SK-N-SH (cell line): ENCODE data around the gene MYO18A. TPM values are rescaled to one million over a fixed set of nuclear protein-coding genes. Genes with fewer than 3 reads are reported as not detected.

Experiments used
- CTCF ChIA-PET: fragments of 300-600, 350-600 bp; formaldehyde crosslinking; extraction: SDS; loops from one replicate; lab custom pipeline; 2021; lab: Yijun Ruan, JAX
- POLR2A ChIA-PET: fragments of 350-600 bp; sonication (Branson Sonifier 250); formaldehyde crosslinking; extraction: SDS; loops from one replicate; lab custom pipeline; 2020; ENCODE audit warnings: antibody characterized with exemption, inconsistent platforms; lab: Yijun Ruan, JAX
- DNase-seq: peaks from one replicate; pipeline ENCODE4 v3.0.0; 2012
- H2AFZ ChIP-seq: fragments of 200-600 bp; sonication (generic); 2 replicates; pipeline ENCODE4 v1.8.1; 2016; ENCODE audit warnings: antibody characterized with exemption, mild to moderate bottlenecking, low read depth
- H3F3A ChIP-seq: fragments of 200-600 bp; sonication (generic); replicated peaks from 2 replicates; pipeline ENCODE3; 2016; ENCODE audit warnings: antibody characterized with exemption, mild to moderate bottlenecking; ENCODE audit not compliant: insufficient read depth
- H3K27ac ChIP-seq, 2 experiments: fragments of 200-500 bp in 1 of 2; fragments of 200-600 bp in 1 of 2; sonication (Bioruptor generic) in 1 of 2; sonication (generic), shearing (Covaris generic) in 1 of 2; 2 replicates each; pipeline versions ENCODE4 v1.5.1 to v1.6.1; 2014 to 2016; ENCODE audit warnings: low read depth in 2 of 2, inconsistent platforms in 1 of 2, low read length in 1 of 2, mild to moderate bottlenecking in 1 of 2, mixed read lengths in 1 of 2
- H3K27me3 ChIP-seq: fragments of 200-600 bp; sonication (generic), shearing (Covaris generic); 2 replicates; pipeline ENCODE4 v1.6.1; 2016; ENCODE audit warnings: mixed run types; ENCODE audit not compliant: insufficient read depth
- H3K36me3 ChIP-seq, 2 experiments: fragments of 200-500 bp in 1 of 2; fragments of 200-600 bp in 1 of 2; sonication (Bioruptor generic) in 1 of 2; sonication (generic) in 1 of 2; replicated peaks in 1 of 2; 2 replicates each; pipeline versions ENCODE3 to v1.5.1; 2014 to 2016; ENCODE audit warnings: low read length in 1 of 2, mild to moderate bottlenecking in 1 of 2; ENCODE audit not compliant: insufficient read depth in 2 of 2, control insufficient read depth in 1 of 2
- H3K4me1 ChIP-seq, 2 experiments: fragments of 200-500 bp in 1 of 2; fragments of 200-600 bp in 1 of 2; sonication (Bioruptor generic) in 1 of 2; sonication (generic), shearing (Covaris generic) in 1 of 2; 2 replicates each; pipeline versions ENCODE4 v1.5.1 to v1.6.1; 2014 to 2016; ENCODE audit warnings: low read depth in 1 of 2, low read length in 1 of 2, mixed run types in 1 of 2; ENCODE audit not compliant: insufficient read depth in 2 of 2, control insufficient read depth in 1 of 2
- H3K4me2 ChIP-seq: fragments of 200-600 bp; sonication (generic), shearing (Covaris generic); 2 replicates; pipeline ENCODE4 v1.6.1; 2017; ENCODE audit warnings: mixed run types
- H3K4me3 ChIP-seq, 2 experiments: fragments of 200-500 bp in 1 of 2; fragments of 200-600 bp in 1 of 2; sonication (Bioruptor generic) in 1 of 2; sonication (generic), shearing (Covaris generic) in 1 of 2; 2 replicates each; pipeline versions ENCODE4 v1.5.1 to v1.8.1; 2014 to 2016; ENCODE audit warnings: low read depth in 2 of 2, inconsistent platforms in 1 of 2, low read length in 1 of 2, mild to moderate bottlenecking in 1 of 2, mixed read lengths in 1 of 2, moderate library complexity in 1 of 2
- H3K79me2 ChIP-seq: fragments of 200-600 bp; sonication (generic); 2 replicates; pipeline ENCODE4 v1.8.1; 2017; ENCODE audit warnings: mild to moderate bottlenecking; ENCODE audit not compliant: insufficient read depth
- H3K9ac ChIP-seq: fragments of 200-600 bp; sonication (generic); 2 replicates; pipeline ENCODE4 v1.6.1; 2017; ENCODE audit warnings: mixed run types
- H3K9me2 ChIP-seq: fragments of 200-600 bp; sonication (generic); 2 replicates; pipeline ENCODE4 v1.6.1; 2017; ENCODE audit warnings: mixed run types
- H3K9me3 ChIP-seq: fragments of 200-600 bp; sonication (generic); 2 replicates; pipeline ENCODE4 v1.6.1; 2017; ENCODE audit warnings: mixed run types, mild to moderate bottlenecking, moderate library complexity
- H4K20me1 ChIP-seq: fragments of 200-600 bp; sonication (generic); 2 replicates; pipeline ENCODE4 v1.6.1; 2017; ENCODE audit warnings: mild to moderate bottlenecking, mixed run types; ENCODE audit not compliant: insufficient read depth
- CHD2 ChIP-seq: fragments of 150-350 bp; IDR thresholded peaks from 2 replicates; pipeline ENCODE4 v1.6.1; 2018; ENCODE audit warnings: low read length; ENCODE audit not compliant: partially characterized antibody
- FOXM1 ChIP-seq: IDR thresholded peaks from 2 replicates; pipeline ENCODE4 v1.4.0; 2012; ENCODE audit warnings: low read depth, mild to moderate bottlenecking
- GATA2 ChIP-seq: sonication (generic); formaldehyde crosslinking; IDR thresholded peaks from 2 replicates; pipeline ENCODE4 v1.5.0; 2020; ENCODE audit warnings: mild to moderate bottlenecking, missing genetic modification reagents
- NRF1 ChIP-seq: IDR thresholded peaks from 2 replicates; pipeline ENCODE4 v1.6.1; 2012; ENCODE audit warnings: low read depth, mild to moderate bottlenecking, low read length
- RCOR1 ChIP-seq: fragments of 150-350 bp; IDR thresholded peaks from 2 replicates; pipeline ENCODE4 v1.6.1; 2017; ENCODE audit warnings: antibody characterized with exemption, low read length
- RFX5 ChIP-seq: IDR thresholded peaks from 2 replicates; pipeline ENCODE4 v1.6.1; 2012; ENCODE audit warnings: mild to moderate bottlenecking, improper control_type of control experiment, low read length
- RXRA ChIP-seq: IDR thresholded peaks from 2 replicates; pipeline ENCODE4 v1.4.0; 2012; ENCODE audit warnings: low read depth, mild to moderate bottlenecking, borderline replicate concordance
- SIN3A ChIP-seq: IDR thresholded peaks from 2 replicates; pipeline ENCODE4 v1.6.1; 2012; ENCODE audit warnings: low read depth, mild to moderate bottlenecking, low read length, moderate library complexity, borderline replicate concordance
- SMC3 ChIP-seq: IDR thresholded peaks from 2 replicates; pipeline ENCODE4 v1.6.1; 2012; ENCODE audit warnings: low read depth, low read length, improper control_type of control experiment
- TAF1 ChIP-seq: IDR thresholded peaks from 2 replicates; pipeline ENCODE4 v1.6.1; 2012; ENCODE audit warnings: low read depth, mild to moderate bottlenecking, low read length, moderate library complexity, borderline replicate concordance
- TEAD4 ChIP-seq: IDR thresholded peaks from 2 replicates; pipeline ENCODE4 v1.4.0; 2012; ENCODE audit warnings: mild to moderate bottlenecking, borderline replicate concordance; ENCODE audit not compliant: insufficient read depth
- YY1 ChIP-seq: IDR thresholded peaks from 2 replicates; pipeline ENCODE4 v1.4.0; 2012; ENCODE audit warnings: low read depth, mild to moderate bottlenecking
- WGBS: methylation state at CpG from one replicate; pipeline ENCODE4 v1.1.6; 2017; ENCODE audit warnings: low lambda C conversion rate; 5-methylcytosine and 5-hydroxymethylcytosine counted together
- polyA plus RNA-seq, 3 experiments: library from polyadenylated mRNA; depleted of rRNA; stranded (reverse); fragments of >200 nt; gene quantifications; 2 replicates each; pipeline ENCODE4 v1.2.3, GENCODE V29; 2012
- TF ChIP-seq, protein P1 (sequence below): IDR thresholded peaks from 2 replicates; pipeline ENCODE4 v1.4.0; 2012; ENCODE audit warnings: low read depth
- TF ChIP-seq, protein P2 (sequence below): IDR thresholded peaks from 2 replicates; pipeline ENCODE4 v1.4.0; 2012; ENCODE audit warnings: low read depth, borderline replicate concordance
- TF ChIP-seq, protein P3 (sequence below): fragments of 200-600 bp; sonication (generic); IDR thresholded peaks from 2 replicates; pipeline ENCODE4 v1.6.1; 2017; ENCODE audit warnings: antibody characterized with exemption, mild to moderate bottlenecking, moderate library complexity
- TF ChIP-seq, protein P4 (sequence below): IDR thresholded peaks from 2 replicates; pipeline ENCODE4; 2012
- TF ChIP-seq, protein P5 (sequence below): IDR thresholded peaks from 2 replicates; pipeline ENCODE4 v1.6.1; 2012; ENCODE audit warnings: mild to moderate bottlenecking, low read depth, low read length, moderate library complexity
- TF ChIP-seq, protein P6 (sequence below): IDR thresholded peaks from 2 replicates; pipeline ENCODE4 v1.4.0; 2012; ENCODE audit warnings: low read depth, borderline replicate concordance
- TF ChIP-seq, protein P7 (sequence below): fragments of 150-350 bp; IDR thresholded peaks from 2 replicates; pipeline ENCODE4 v1.6.1; 2017; ENCODE audit warnings: antibody characterized with exemption, low read length, low read depth, borderline replicate concordance

Gene MYO18A
- polyA plus RNA-seq, 1 of the 3 experiments (the other 2 are of a cell fraction) = 6.6 TPM

DNA sequence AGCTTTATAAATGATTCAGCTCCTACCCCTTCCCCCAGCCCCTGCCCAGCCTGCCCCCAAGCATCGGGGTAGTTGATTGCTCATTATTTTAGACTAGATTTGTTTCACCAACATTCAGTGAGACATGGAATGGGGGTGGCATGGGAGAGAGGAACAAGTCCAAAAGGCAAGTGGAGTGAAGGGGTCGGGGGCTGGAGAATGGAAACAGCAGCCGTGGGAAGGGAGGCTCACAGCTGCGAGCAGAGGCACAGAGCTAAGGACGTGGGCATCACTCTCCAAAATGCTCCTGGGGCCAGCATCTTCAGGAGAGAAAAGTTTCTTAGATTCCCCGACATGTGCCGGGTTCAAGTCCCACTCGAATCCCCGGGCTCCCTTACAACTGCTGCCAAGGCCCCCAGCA lies 118.0 kb downstream of the MYO18A start:
- no peak overlapping the region for H3K9ac ChIP-seq
- no peak overlapping the region for H2AFZ ChIP-seq
- TF ChIP-seq, protein P1, sequence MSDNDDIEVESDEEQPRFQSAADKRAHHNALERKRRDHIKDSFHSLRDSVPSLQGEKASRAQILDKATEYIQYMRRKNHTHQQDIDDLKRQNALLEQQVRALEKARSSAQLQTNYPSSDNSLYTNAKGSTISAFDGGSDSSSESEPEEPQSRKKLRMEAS = no peak
- TF ChIP-seq GATA2 = no peak
- no peak for TF ChIP-seq TAF1
- no peak for TF ChIP-seq SMC3
- TF ChIP-seq, protein P2, sequence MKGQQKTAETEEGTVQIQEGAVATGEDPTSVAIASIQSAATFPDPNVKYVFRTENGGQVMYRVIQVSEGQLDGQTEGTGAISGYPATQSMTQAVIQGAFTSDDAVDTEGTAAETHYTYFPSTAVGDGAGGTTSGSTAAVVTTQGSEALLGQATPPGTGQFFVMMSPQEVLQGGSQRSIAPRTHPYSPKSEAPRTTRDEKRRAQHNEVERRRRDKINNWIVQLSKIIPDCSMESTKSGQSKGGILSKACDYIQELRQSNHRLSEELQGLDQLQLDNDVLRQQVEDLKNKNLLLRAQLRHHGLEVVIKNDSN = no peak
- TF ChIP-seq, protein P3, sequence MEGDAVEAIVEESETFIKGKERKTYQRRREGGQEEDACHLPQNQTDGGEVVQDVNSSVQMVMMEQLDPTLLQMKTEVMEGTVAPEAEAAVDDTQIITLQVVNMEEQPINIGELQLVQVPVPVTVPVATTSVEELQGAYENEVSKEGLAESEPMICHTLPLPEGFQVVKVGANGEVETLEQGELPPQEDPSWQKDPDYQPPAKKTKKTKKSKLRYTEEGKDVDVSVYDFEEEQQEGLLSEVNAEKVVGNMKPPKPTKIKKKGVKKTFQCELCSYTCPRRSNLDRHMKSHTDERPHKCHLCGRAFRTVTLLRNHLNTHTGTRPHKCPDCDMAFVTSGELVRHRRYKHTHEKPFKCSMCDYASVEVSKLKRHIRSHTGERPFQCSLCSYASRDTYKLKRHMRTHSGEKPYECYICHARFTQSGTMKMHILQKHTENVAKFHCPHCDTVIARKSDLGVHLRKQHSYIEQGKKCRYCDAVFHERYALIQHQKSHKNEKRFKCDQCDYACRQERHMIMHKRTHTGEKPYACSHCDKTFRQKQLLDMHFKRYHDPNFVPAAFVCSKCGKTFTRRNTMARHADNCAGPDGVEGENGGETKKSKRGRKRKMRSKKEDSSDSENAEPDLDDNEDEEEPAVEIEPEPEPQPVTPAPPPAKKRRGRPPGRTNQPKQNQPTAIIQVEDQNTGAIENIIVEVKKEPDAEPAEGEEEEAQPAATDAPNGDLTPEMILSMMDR = no peak
- TF ChIP-seq, protein P4, sequence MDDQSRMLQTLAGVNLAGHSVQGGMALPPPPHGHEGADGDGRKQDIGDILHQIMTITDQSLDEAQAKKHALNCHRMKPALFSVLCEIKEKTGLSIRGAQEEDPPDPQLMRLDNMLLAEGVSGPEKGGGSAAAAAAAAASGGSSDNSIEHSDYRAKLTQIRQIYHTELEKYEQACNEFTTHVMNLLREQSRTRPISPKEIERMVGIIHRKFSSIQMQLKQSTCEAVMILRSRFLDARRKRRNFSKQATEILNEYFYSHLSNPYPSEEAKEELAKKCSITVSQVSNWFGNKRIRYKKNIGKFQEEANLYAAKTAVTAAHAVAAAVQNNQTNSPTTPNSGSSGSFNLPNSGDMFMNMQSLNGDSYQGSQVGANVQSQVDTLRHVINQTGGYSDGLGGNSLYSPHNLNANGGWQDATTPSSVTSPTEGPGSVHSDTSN = no peak
- no peak for TF ChIP-seq YY1
- TF ChIP-seq, protein P5, sequence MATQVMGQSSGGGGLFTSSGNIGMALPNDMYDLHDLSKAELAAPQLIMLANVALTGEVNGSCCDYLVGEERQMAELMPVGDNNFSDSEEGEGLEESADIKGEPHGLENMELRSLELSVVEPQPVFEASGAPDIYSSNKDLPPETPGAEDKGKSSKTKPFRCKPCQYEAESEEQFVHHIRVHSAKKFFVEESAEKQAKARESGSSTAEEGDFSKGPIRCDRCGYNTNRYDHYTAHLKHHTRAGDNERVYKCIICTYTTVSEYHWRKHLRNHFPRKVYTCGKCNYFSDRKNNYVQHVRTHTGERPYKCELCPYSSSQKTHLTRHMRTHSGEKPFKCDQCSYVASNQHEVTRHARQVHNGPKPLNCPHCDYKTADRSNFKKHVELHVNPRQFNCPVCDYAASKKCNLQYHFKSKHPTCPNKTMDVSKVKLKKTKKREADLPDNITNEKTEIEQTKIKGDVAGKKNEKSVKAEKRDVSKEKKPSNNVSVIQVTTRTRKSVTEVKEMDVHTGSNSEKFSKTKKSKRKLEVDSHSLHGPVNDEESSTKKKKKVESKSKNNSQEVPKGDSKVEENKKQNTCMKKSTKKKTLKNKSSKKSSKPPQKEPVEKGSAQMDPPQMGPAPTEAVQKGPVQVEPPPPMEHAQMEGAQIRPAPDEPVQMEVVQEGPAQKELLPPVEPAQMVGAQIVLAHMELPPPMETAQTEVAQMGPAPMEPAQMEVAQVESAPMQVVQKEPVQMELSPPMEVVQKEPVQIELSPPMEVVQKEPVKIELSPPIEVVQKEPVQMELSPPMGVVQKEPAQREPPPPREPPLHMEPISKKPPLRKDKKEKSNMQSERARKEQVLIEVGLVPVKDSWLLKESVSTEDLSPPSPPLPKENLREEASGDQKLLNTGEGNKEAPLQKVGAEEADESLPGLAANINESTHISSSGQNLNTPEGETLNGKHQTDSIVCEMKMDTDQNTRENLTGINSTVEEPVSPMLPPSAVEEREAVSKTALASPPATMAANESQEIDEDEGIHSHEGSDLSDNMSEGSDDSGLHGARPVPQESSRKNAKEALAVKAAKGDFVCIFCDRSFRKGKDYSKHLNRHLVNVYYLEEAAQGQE = no peak
- TF ChIP-seq TEAD4 = no peak
- TF ChIP-seq, protein P6, sequence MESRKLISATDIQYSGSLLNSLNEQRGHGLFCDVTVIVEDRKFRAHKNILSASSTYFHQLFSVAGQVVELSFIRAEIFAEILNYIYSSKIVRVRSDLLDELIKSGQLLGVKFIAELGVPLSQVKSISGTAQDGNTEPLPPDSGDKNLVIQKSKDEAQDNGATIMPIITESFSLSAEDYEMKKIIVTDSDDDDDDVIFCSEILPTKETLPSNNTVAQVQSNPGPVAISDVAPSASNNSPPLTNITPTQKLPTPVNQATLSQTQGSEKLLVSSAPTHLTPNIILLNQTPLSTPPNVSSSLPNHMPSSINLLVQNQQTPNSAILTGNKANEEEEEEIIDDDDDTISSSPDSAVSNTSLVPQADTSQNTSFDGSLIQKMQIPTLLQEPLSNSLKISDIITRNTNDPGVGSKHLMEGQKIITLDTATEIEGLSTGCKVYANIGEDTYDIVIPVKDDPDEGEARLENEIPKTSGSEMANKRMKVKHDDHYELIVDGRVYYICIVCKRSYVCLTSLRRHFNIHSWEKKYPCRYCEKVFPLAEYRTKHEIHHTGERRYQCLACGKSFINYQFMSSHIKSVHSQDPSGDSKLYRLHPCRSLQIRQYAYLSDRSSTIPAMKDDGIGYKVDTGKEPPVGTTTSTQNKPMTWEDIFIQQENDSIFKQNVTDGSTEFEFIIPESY = no peak
- TF ChIP-seq CHD2 = no peak
- no peak for TF ChIP-seq RCOR1
- TF ChIP-seq NRF1 = no peak
- TF ChIP-seq, protein P7, sequence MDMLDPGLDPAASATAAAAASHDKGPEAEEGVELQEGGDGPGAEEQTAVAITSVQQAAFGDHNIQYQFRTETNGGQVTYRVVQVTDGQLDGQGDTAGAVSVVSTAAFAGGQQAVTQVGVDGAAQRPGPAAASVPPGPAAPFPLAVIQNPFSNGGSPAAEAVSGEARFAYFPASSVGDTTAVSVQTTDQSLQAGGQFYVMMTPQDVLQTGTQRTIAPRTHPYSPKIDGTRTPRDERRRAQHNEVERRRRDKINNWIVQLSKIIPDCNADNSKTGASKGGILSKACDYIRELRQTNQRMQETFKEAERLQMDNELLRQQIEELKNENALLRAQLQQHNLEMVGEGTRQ = no peak
- TF ChIP-seq RXRA = no peak
- no peak for TF ChIP-seq RFX5
- TF ChIP-seq FOXM1 = no peak
- no peak for TF ChIP-seq SIN3A
- DNase-seq = no peak
- no peaks in the 10 kb centered on the region for H3K36me3 ChIP-seq
- no peaks in the 10 kb centered on the region for H4K20me1 ChIP-seq
- no peaks in the 10 kb centered on the region for H3K79me2 ChIP-seq
- no peak overlapping the region for H3K4me3 ChIP-seq
- peaks cover 7 to 39% of the 10 kb centered on the region in 2 experiments; a peak in 3 of 4 replicates for H3K4me1 ChIP-seq
- ChIA-PET CTCF (interaction anchor here (0.7 to 3.0 kb wide), 6 partner anchors 11 to 109 kb away, joined by 3 to 16 read pairs (median 3); partner anchors contain the start of gene PIPOX), POLR2A (interaction anchor here (0.6 to 1.2 kb wide), 2 partner anchors 14 to 24 kb away, joined by 3 read pairs; no protein-coding TSS in a partner anchor)
- no peaks in the 10 kb centered on the region for H3K9me3 ChIP-seq
- H3K27me3 ChIP-seq = no peaks in the 10 kb centered on the region
- H3F3A ChIP-seq = no peaks in the 10 kb centered on the region
- 85% methylated on average over 9 of the region's 9 CpGs for WGBS
- H3K27ac ChIP-seq = no peak overlapping the region
- no peak overlapping the region for H3K4me2 ChIP-seq
- no peaks in the 10 kb centered on the region for H3K9me2 ChIP-seq
